NCI-H446 treated with DMSO at 0.1 percent for 48 hours (cell line): ENCODE measurements around the gene CLSTN2.

Source experiments
- DNase-seq: peaks from one replicate; lab custom pipeline; 2025; lab: John Stamatoyannopoulos, UW

Gene CLSTN2

GRCh38 chr3:140284372-140284771 lies 349.4 kb downstream of the CLSTN2 start:
- no peak for DNase-seq

GRCh38 chr3:140285380-140285779 lies 350.4 kb downstream of the CLSTN2 start:
- no peak for DNase-seq

GRCh38 chr3:140288595-140288994 lies 353.6 kb downstream of the CLSTN2 start:
- no peak for DNase-seq

GRCh38 chr3:140290105-140290504 lies 355.1 kb downstream of the CLSTN2 start:
- DNase-seq = no peak

DNA sequence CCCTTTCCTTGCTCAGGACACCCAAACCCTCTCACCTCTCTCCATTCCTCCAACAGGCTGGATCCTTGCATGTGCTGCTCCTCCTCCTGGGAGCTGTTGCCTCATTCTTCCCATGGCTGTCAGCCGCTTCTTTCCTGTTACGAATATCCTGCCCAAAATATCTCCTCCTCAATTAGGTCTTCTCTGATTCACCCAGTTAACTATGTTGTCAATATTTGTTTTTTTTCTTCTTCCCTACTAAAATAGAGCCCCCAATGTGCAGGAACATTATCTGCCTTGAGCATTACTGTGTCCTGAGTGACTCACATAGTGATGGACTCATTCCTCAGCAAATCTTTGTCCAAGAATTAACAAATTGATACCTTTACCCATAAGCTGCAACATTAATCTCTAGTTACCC lies 357.2 kb downstream of the CLSTN2 start:
- DNase-seq = no peak

- peak; percentile 29 for DNase-seq
These were observed 357.7 kb downstream of the CLSTN2 start for GRCh38 chr3:140292684-140293083.

- no peak for DNase-seq
These were observed 359.1 kb downstream of the CLSTN2 start for GRCh38 chr3:140294058-140294457.

GRCh38 chr3:140296796-140297352 lies 361.9 kb downstream of the CLSTN2 start:
- DNase-seq = peak; percentile 54

DNA sequence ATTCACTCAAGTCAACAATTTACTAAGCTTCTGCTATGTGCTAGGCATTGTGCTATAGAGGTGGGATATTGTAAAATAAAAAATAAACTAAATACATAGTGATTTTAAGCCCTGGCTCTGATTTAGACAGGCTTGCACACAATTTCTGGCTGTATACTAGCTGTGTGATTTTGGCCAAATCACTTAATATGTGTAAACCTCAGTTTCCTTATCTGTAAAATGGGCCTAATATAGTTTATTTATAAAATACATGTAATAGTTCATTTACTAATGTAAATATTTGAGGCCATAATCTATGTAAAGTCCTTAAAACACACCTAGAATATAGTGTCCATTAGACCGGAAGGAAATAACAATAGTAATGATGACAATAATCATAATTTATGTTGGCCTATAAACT lies 363.1 kb downstream of the CLSTN2 start:
- DNase-seq = no peak

DNA sequence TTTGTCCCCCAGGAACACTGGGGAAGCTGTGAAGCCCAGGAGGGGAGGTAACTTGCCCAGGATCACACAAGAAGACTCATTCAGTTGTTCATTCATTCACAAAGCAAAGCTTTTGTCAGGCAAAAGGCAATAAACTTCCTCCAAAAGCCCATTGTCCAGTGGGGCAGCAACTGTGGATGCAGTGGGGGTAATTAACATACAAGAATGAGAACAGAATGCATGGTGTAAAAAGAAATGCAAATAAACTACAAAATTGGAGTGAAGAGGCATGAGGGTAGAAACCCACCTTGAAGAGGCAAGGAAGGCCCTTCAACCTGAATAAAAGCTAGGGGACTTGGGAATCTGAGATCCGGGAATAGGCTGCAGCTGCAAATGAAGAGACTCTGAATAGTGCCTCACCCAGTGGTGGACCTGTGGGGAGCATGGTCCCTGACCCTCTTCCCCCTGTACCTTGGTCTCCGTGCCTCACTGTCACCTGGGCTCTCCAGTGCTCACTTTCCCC lies 363.6 kb downstream of the CLSTN2 start:
- no peak for DNase-seq

DNA sequence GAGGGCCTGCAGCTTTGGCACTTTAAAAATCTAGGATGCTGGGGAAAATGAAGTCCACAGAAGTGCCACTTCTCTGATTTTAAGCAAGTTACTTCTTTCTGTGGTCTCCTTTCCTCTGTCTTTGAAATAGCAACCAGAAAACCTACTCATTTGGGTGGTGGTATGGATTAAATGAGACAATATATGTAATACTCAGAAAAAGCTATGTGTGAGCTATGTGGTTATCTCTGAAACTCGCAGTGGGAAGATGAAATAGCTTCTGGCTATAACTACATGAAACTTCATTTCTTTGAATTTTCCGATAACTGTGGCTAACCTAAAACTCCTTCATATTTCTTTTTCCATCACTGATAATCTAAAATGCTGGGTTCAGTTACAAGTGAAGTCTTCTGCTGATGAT lies 368.9 kb downstream of the CLSTN2 start:
- no peak for DNase-seq

- DNase-seq = peak; percentile 40
These were observed 373.6 kb downstream of the CLSTN2 start for GRCh38 chr3:140308535-140308934.

GRCh38 chr3:140311428-140311827 lies 376.4 kb downstream of the CLSTN2 start:
- no peak for DNase-seq

- DNase-seq = peak; percentile 46
These were observed 381.0 kb downstream of the CLSTN2 start for GRCh38 chr3:140315955-140316354.

- DNase-seq = no peak
These were observed 381.5 kb downstream of the CLSTN2 start for GRCh38 chr3:140316466-140316865.

DNA sequence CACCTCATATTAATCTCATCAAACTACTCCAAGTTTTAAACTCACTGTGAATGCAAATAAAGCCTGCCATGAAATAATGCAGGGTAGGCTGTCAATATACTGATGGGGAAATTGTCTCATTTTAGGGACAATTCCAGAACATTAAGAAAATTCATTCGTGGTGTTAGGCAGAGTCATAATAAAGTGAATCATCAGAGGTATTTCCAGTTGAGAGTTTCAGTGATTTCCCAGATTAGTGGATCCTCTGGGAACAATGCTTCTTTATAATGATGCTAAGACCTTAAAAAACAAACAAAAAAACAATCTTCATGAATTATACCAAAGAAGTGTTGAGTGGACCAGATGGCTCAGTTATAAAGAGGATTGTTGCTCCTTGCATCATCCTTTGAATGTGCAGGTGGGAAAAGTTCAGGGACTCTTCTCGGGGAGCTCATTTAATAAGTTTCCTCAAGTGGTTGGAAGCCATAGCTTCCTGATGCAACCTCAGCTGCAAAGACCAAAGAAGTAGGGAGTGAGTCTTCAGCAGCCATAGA lies 381.9 kb downstream of the CLSTN2 start:
- no peak for DNase-seq

- DNase-seq = no peak
These were observed 384.8 kb downstream of the CLSTN2 start for GRCh38 chr3:140319739-140320138.

DNA sequence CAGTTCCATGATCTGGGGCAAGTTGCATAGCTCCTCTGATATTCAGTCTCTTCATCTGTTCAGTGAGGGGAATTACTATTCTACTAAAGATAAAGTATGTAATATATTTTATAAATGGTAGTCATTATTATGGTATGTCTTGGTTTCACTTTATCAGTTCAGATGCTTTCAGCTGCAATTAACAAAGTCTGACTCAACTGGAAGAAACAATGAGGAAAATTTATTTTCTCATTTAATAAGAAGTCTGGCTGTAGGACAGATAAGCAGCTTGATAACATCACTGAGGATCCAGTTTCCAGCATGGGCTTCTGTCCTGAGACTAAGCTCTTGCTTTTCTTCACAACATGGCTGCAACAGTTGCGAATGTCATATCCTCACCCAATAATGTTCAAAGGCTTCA lies 388.6 kb downstream of the CLSTN2 start:
- DNase-seq = no peak

DNA sequence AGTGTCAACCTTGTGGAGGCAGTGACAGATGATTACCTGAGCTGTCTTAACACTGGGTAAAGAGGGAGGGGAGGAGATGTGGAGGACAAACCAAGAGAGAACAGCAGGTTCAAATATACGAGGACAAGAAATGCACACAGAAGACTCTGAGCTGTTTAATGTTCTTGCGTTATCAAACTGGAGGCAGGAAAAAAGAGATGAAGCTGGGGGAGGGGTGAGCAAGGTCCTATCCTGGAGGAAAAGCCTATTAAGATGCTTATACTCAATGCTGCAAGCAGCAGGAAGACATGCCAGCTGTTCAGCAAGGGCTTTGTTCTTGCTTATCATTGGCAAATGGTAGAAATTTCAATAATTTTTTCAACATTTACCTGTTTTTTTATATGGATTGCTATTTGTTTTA lies 397.1 kb downstream of the CLSTN2 start:
- no peak for DNase-seq

DNA sequence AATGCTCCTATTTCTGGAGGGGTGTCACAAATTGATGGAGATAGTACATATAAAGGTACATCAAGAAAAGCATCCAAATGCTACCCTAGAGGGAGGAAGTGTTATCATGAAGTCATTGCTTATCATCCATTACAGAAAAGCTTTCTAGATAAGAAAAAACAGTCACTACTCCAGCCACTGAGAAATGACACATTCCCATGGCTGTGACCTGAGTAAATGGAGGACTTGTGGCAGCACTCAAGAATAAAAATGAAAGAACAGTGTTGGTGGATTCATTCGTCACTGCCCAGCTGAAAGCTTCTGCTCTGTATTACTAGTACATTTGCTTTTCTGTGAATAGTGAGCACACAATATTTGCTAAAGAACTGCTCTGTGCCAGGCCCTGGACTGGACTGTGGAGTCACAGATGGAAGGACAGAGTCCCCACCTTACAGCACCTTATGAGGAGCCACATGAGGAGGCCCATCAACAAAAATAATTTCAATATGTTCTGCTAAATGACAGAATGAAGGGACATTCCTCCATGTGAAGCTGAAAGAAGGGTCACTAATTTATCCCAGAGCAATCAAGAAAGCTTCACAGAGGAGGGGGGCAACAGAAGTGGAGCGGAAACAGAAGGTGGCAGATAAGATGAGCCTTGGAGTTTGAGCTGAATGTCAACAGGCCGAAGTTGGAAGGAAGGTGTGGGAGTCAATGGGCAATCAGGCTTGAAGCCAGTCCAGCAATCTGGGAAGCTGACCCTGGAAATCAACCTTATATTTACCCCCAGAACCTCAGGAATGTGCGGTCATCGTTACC lies 399.3 kb downstream of the CLSTN2 start:
- no peak for DNase-seq

- no peak for DNase-seq
These were observed 401.5 kb downstream of the CLSTN2 start for GRCh38 chr3:140336465-140336864.

GRCh38 chr3:140338916-140339315 lies 403.9 kb downstream of the CLSTN2 start:
- no peak for DNase-seq

DNA sequence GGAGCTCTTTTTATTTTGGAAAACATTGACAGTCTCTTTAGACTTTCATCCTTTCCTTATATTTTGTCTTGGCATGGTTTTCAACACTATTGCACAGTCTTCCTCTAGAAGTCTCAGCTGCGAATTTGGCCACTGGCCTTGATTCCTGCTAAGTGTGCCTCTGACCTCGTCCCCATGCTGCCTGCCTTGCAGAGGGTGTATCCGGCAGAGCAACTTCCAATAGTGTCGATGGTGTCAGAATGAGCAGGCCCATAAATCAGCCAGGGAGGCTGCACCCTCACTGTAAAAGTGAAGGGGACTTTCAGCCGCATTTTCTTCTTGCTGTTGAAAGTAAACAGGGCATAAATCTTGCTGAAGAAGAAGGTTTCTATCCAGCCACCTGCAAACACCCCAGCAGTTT lies 406.2 kb downstream of the CLSTN2 start:
- no peak for DNase-seq
